ENCODE data around the gene SRCAP.

SRCAP gene

GRCh38 chr16:30760577-30761426 lies 61.8 kb downstream of the SRCAP start:
- DNase-seq, result no peak

DNA sequence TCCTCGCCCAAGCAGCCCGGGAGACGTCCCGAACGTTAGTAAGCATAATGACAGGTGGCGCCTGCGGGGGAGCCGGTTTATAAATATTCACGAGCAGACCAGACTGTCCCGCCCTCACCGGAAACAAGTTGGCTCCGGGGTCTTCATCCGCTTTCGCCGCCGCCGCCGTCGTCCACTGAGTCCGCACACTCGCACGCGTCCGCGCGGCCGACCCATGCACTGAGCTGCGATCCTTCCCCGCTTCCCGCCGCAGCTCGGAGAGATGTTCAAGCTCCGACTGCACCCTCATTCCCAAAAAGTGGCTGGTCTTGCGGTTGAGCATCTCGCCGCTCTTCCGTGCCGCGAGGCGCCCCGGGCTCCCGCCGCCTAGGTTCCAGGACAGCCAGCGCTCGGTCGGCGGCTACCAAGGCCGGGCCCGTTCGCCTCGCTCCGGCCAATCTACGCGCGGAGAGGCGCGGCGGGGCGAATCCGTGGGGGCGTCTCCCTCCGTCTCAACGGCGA lies 62.5 kb downstream of the SRCAP start:
- peak; percentile 35 for DNase-seq

DNA sequence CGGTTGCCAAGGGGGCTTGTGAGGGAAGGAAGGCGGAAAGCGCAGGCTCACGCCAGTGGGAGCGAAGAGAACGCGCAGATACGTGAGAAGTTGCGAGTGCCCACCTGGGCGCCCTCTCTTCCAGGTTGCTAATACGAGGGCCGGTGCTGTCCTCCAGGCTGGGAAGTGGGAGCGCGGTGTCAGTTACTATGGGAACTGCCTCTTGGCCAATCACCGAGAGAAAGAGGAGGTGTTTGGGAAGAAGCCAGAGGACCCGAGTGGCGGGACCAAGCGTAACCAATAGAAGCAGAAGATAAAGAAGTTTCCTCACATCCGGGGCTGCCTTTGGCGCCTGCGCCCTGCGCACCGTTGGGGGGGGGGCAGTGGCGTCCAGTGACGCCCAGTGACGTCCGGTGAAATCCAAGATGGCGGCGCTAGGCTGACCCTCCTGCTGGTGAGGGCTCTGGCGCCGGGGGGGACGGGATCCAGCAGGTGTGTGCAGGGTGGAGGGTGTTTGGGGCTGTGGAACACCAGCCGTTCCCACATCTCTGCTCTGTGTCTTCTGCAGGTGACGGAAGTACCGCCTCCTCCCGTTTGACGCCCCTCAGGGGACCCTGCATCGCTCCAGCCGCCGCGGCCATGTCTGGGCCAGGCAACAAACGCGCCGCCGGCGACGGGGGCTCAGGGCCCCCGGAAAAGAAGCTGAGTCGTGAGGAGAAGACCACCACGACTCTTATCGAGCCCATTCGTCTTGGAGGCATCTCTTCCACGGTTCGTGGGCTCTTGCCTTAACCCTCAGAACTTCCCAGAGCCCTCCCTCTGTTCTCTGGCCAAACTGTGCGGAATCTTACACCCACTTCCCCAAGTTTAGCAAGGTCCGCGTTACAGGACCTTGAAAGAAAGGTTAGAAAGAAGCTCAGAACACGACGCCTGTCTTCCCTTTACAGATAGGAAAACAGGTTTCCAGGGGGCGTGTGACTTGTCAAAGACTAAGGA lies 63.2 kb downstream of the SRCAP start, which contains the start of the genes CFAP119 and RNF40:
Gene CFAP119, minus strand, starts transcription at position 135 of the 975 bp plus-strand sequence. CDS start 314 bp downstream, outside the sequence.
Gene RNF40, plus strand, starts transcription at position 395 of the 975 bp plus-strand sequence. Its CDS starts 224 bp downstream, at position 619.
- DNase-seq, result peak; percentile 94

- no peak for DNase-seq
These were observed 64.2 kb downstream of the SRCAP start for GRCh38 chr16:30762991-30763725.

DNA sequence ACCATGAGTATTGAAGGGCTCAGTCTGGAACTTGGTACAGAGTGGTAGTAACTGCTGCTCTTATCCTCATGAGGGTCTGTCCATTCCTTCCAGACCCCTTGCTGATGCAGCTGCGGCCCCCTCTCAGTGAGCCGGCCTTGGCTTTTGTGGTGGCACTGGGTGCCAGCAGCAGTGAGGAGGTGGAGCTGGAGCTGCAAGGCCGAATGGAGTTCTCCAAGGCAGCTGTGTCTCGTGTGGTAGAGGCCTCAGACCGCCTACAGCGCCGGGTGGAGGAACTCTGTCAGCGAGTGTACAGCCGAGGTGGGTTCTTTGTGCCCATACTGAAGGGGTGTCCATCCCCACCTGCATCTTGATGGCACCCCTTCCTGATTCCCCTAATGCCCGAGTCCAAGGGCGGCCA lies 65.1 kb downstream of the SRCAP start:
- no peak for DNase-seq

GRCh38 chr16:30764816-30765465 lies 66.0 kb downstream of the SRCAP start:
- no peak for DNase-seq

- no peak for DNase-seq
These were observed 67.4 kb downstream of the SRCAP start for GRCh38 chr16:30766206-30766932.

DNA sequence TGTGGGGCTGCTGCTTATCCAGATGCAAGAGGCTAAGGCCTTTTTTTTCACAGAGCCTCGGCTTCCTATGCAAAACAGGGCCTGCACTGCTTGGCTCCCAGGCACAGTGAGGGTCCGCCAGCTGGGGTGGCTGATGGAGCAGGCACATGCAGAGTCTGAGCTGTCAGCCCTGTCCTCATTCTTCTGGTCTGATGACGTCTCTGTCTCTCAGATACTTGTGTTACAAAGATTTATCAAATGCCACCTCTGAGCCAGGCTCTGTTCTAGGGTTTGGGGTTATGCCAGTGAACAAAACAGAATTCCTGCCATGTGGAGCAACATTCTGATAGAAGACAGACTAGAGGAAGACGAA lies 67.9 kb downstream of the SRCAP start:
- DNase-seq, result no peak

DNA sequence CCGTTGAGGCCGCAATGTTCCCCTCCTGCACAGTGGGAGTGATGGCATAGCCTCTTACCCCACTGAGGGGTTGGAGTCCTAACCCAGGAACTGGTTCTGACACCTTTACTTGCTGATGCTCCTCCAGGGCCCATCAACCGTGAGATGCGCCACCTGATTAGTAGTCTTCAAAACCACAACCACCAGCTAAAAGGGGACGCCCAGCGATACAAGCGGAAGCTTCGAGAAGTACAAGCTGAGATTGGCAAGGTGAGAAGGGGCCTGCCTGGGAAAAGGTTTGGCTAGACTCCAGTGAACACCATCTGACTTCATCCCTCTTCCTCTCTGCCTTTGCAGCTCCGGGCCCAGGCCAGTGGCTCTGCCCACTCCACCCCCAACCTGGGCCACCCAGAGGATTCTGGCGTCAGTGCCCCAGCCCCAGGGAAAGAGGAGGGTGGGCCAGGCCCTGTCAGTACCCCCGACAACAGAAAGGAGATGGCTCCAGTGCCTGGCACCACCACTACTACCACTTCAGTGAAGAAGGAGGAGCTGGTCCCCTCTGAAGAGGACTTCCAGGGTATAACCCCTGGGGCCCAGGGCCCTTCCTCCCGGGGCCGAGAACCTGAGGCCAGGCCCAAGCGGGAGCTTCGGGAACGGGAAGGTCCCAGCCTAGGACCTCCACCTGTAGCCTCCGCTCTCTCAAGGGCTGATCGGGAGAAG lies 68.9 kb downstream of the SRCAP start:
- peak; percentile 67 for DNase-seq

- no peak for DNase-seq
These were observed 69.7 kb downstream of the SRCAP start for GRCh38 chr16:30768583-30769181.

GRCh38 chr16:30769379-30770089 lies 70.6 kb downstream of the SRCAP start:
- no peak for DNase-seq

- DNase-seq, result no peak
These were observed 72.8 kb downstream of the SRCAP start for GRCh38 chr16:30771726-30772125.

- no peak for DNase-seq
These were observed 74.9 kb downstream of the SRCAP start for GRCh38 chr16:30773826-30774225.

DNA sequence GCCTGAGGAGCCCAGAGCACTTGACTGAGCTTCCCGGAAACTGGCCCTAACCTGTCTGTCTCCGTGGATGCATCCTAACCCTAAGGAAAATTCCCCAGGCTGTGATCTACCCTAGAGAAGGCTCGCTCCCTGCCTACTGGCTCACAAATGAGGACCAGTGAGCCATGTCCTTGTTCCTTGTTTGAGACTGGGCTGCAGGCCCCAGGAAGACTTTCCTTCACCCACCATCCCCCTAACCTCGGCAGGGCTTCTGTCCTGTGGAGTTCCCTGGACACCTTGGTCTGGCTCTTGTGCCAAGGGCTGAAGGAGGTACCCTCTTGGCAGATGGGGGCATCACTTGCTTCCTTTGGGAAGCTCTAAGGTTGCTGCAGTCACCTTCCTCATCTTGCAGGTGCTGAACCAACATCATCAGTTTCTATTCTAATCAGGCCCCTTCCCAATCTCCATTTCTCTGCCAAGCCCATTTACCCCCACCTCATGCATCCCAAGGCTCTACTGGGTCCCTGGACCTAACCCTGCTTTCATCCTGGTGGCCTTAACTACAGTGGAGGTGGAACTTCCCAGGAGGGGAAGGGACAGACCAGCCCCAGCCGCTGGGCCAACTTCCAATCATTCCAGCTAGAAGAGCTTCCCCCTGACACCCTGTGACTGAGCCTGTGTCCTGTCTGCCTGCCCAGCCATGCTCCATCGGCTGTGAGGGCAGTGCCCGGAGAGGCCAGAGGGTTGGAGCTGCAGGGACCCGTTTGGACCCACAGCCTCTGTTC lies 75.6 kb downstream of the SRCAP start:
- no peak for DNase-seq

DNA sequence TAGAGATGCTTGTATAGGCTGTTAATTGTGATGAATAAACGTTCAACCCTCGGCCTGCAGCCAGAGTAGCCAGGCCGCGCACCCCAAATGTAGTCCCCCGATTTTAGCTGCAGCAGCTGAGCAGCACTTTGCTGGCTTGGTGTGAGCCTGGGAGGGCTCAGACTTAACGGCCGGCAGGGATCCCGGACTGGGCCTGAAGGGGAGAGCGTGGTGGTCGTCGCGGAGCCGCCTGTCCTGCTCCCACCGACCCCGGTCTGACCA lies 76.1 kb downstream of the SRCAP start:
- no peak for DNase-seq

- DNase-seq, result peak; percentile 54
These were observed 76.6 kb downstream of the SRCAP start for GRCh38 chr16:30775392-30776188.

DNA sequence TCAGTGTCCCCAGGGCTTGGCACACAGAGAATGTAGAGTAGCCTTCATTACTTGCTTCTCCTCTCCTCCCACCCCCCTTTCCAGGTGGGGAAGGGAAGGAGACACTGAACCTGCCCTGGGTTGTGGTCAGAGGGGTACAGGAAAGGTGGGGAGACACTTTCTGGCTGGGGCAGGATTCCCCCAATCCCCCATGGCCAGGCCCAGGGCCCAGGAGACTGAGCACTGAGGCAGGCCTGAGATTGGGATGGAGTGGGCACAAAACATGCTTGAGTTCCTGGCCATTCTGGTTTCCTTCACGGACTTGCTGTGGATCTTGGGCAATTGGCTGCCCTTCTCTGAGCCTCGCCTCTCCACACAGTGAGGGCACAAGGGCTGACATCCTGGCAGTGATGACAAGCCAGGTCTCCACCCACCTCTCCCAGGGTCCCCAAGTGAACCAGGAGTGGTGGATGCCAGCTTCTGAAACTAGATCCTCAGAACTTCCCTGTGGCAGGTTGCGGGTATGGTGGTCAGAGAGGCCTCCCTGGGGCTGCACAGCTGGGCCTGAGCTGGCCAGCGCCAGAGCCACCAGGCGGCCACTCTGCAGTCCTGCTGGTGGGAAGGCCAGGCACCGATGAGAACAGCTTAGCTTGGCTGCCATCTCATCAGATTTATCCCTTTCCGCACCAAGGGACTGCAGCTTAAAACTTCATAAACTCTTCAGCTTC lies 78.8 kb downstream of the SRCAP start:
- DNase-seq, result no peak
